Uterus (tissue), 2 donors: ENCODE data around the gene CFAP97D2.

Experiments
- CTCF ChIP-seq, 4 experiments: fragments of 200-600 bp in 2 of 4; fragments of 450-650 bp in 2 of 4; sonication (generic) in 2 of 4; IDR thresholded peaks; one replicate each; pipeline ENCODE4 v1.5.1; 2016 to 2019; ENCODE audit warnings: antibody characterized with exemption in 4 of 4, mild to moderate bottlenecking in 2 of 4, moderate library complexity in 1 of 4
- POLR2A ChIP-seq, 2 donors: fragments of 450-650 bp; IDR thresholded peaks; one replicate each; pipeline ENCODE4 v1.6.1; 2016; ENCODE audit warnings: antibody characterized with exemption in 2 of 2, mild to moderate bottlenecking in 1 of 2, moderate library complexity in 1 of 2

- TF ChIP-seq CTCF (IDR thresholded peaks at IDR 0.05): no peak
- no peak for TF ChIP-seq POLR2A (IDR thresholded peaks at IDR 0.05)
Measured at GRCh38 chr13:114261328-114261965, 82.4 kb downstream of the CFAP97D2 start.
